GM18505 (cell line): ENCODE measurements around the gene CCL17.

Experiments
- ATAC-seq: cut with Tn5 transposase; IDR thresholded peaks from one replicate; pipeline ENCODE4 v1.9.1; 2021; ENCODE audit not compliant: unreplicated experiment
- POLR2A ChIP-seq: IDR thresholded peaks from 4 replicates; pipeline ENCODE4 v1.6.1; 2011; ENCODE audit warnings: borderline replicate concordance; ENCODE audit not compliant: insufficient read depth, insufficient read length; ENCODE audit errors: extremely low read depth

The CCL17 gene

GRCh38 chr16:57382535-57383275, 21.9 kb upstream of the CCL17 start:
- no peak for ATAC-seq
- no peak for TF ChIP-seq POLR2A

GRCh38 chr16:57383276-57384247, 21.0 kb upstream of the CCL17 start:
- ATAC-seq = no peak
- no peak for TF ChIP-seq POLR2A

- no peak for TF ChIP-seq POLR2A
- no peak for ATAC-seq
These were observed 20.1 kb upstream of the CCL17 start for GRCh38 chr16:57384248-57385070.

- ATAC-seq = no peak
- TF ChIP-seq POLR2A = no peak
These were observed 19.5 kb upstream of the CCL17 start for GRCh38 chr16:57385083-57385482.

- no peak for ATAC-seq
- no peak for TF ChIP-seq POLR2A
These were observed 18.1 kb upstream of the CCL17 start for GRCh38 chr16:57386381-57386951.

- no peak for ATAC-seq
- no peak for TF ChIP-seq POLR2A
These were observed 16.8 kb upstream of the CCL17 start for GRCh38 chr16:57387598-57388354.

- no peak for TF ChIP-seq POLR2A
- no peak for ATAC-seq
These were observed 16.0 kb upstream of the CCL17 start for GRCh38 chr16:57388359-57389086.

- TF ChIP-seq POLR2A = no peak
- ATAC-seq = no peak
These were observed 15.5 kb upstream of the CCL17 start for GRCh38 chr16:57389087-57389468.

- no peak for ATAC-seq
- TF ChIP-seq POLR2A = no peak
These were observed 13.8 kb upstream of the CCL17 start for GRCh38 chr16:57390636-57391295.

GRCh38 chr16:57391300-57391699, 13.3 kb upstream of the CCL17 start:
- no peak for ATAC-seq
- no peak for TF ChIP-seq POLR2A

- no peak for TF ChIP-seq POLR2A
- ATAC-seq = no peak
These were observed 12.9 kb upstream of the CCL17 start for GRCh38 chr16:57391708-57392107.
